K562 (cell line): ENCODE results near the gene TMEM123. TPM values are rescaled to one million over a fixed set of nuclear protein-coding genes. Genes with fewer than 3 reads are reported as not detected.
A peak's percentile ranks its signal among the peaks of the same experiment; 100 is the strongest.

ENCODE experiments used
- ATAC-seq: fragments of 200-7000 bp; cut with Tn5 transposase; 3 replicates; pipeline ENCODE4 v1.9.1; 2020; ENCODE audit warnings: moderate library complexity
- BruUV-seq: library from RNA; stranded (reverse); fragments of 400-500 nt; replicated peaks from 2 replicates; lab custom pipeline; 2021; lab: Mats Ljungman, UMichigan
- CTCF ChIA-PET: fragments of 300-600 bp; formaldehyde crosslinking; extraction: SDS; loops from one replicate; lab custom pipeline; 2021; ENCODE audit warnings: low intra/inter-chr PET ratio; lab: Yijun Ruan, JAX
- POLR2A ChIA-PET: fragments of 300-600, 350-650 bp; sonication (Branson Sonifier 250); formaldehyde crosslinking; extraction: SDS; loops from one replicate; lab custom pipeline; 2021; ENCODE audit warnings: antibody characterized with exemption, inconsistent platforms; lab: Yijun Ruan, JAX
- DNase-seq, 4 experiments: peaks; one replicate each; pipeline versions ENCODE4 v3.0.0 to v3.0.0-alpha.2; 2011 to 2018; ENCODE audit warnings: low spot score in 3 of 4, mixed read lengths in 3 of 4; ENCODE audit errors: extremely low read depth in 1 of 4
- FAIRE-seq: peaks from 2 replicates; lab custom pipeline; 2011; peaks lifted over from hg19 to GRCh38; lab: Jason Lieb, UNC
- H2AFZ ChIP-seq: 2 replicates; pipeline ENCODE4 v1.6.0; 2011; ENCODE audit warnings: low read depth, low read length, control low read depth, inconsistent platforms
- H3K27ac ChIP-seq: fragments of 200-600 bp; 3 replicates; pipeline ENCODE4 v1.8.0; 2011; ENCODE audit warnings: low read depth, mild to moderate bottlenecking, control low read depth, inconsistent platforms, low read length, moderate library complexity, mixed read lengths; ENCODE audit errors: extremely low read depth
- H3K27me3 ChIP-seq, 2 experiments: fragments of 300-600 bp in 1 of 2; 2 replicates in 1 of 2; 3 replicates in 1 of 2; pipeline versions ENCODE4 v1.6.0 to v1.8.0; 2011; ENCODE audit warnings: inconsistent platforms in 2 of 2, low read length in 2 of 2, mild to moderate bottlenecking in 1 of 2, mixed read lengths in 1 of 2, moderate library complexity in 1 of 2; ENCODE audit not compliant: control insufficient read depth in 2 of 2, insufficient read depth in 2 of 2
- H3K36me3 ChIP-seq: fragments of 300-600 bp; 3 replicates; pipeline ENCODE4 v1.8.0; 2011; ENCODE audit warnings: mild to moderate bottlenecking, low read length, inconsistent platforms; ENCODE audit not compliant: control insufficient read depth, insufficient read depth
- H3K4me1 ChIP-seq, 2 experiments: fragments of 200-600 bp in 1 of 2; replicated peaks in 1 of 2; 2 replicates in 1 of 2; 3 replicates in 1 of 2; pipeline versions ENCODE4 v1.5.1 to v1.8.0; 2011; ENCODE audit warnings: inconsistent platforms in 2 of 2, low read length in 2 of 2, mild to moderate bottlenecking in 1 of 2, mixed read lengths in 1 of 2, moderate library complexity in 1 of 2; ENCODE audit not compliant: control insufficient read depth in 2 of 2, insufficient read depth in 2 of 2
- H3K4me2 ChIP-seq: 2 replicates; pipeline ENCODE4 v1.6.1; 2011; ENCODE audit warnings: low read length, control low read depth, inconsistent platforms, mixed read lengths; ENCODE audit not compliant: insufficient read depth
- H3K4me3 ChIP-seq: fragments of 200-600 bp; sonication (generic), shearing (Covaris generic); 2 replicates; pipeline ENCODE4 v1.5.1; 2016; ENCODE audit warnings: control low read depth, inconsistent platforms
- H3K79me2 ChIP-seq: fragments of 200-600 bp; 3 replicates; pipeline ENCODE4 v1.8.0; 2011; ENCODE audit warnings: low read length, inconsistent platforms; ENCODE audit not compliant: control insufficient read depth, insufficient read depth
- H3K9ac ChIP-seq, 2 experiments: 2 replicates each; pipeline versions ENCODE4 v1.6.0 to v1.6.1; 2011; ENCODE audit warnings: low read depth in 2 of 2, low read length in 2 of 2, control low read depth in 1 of 2, inconsistent platforms in 1 of 2, mild to moderate bottlenecking in 1 of 2, mixed read lengths in 1 of 2; ENCODE audit not compliant: insufficient read depth in 1 of 2
- H3K9me1 ChIP-seq: one replicate; pipeline ENCODE4 v1.6.0; 2011; ENCODE audit warnings: inconsistent platforms, mild to moderate bottlenecking, low read length, moderate library complexity; ENCODE audit not compliant: control insufficient read depth, insufficient read depth
- H3K9me3 ChIP-seq: replicated peaks from 2 replicates; pipeline ENCODE4 v1.5.1; 2011; ENCODE audit warnings: low read depth, low read length, inconsistent platforms; ENCODE audit not compliant: control insufficient read depth, insufficient read depth
- H4K20me1 ChIP-seq: replicated peaks from 2 replicates; pipeline ENCODE4 v1.6.1; 2011; ENCODE audit warnings: low read length, inconsistent platforms, mixed read lengths; ENCODE audit not compliant: control insufficient read depth, insufficient read depth
- BMI1 ChIP-seq: fragments of 150-350 bp; IDR thresholded peaks from 2 replicates; pipeline ENCODE4 v1.6.1; 2014; ENCODE audit warnings: low read length
- CBFA2T3 ChIP-seq: fragments of 450-650 bp; IDR thresholded peaks from 2 replicates; pipeline ENCODE4 v1.6.1; 2017
- DDX20 ChIP-seq: fragments of 450-650 bp; IDR thresholded peaks from 2 replicates; pipeline ENCODE4 v1.6.1; 2016; ENCODE audit warnings: missing genetic modification characterization, low read depth, mild to moderate bottlenecking, missing compliant biosample characterization, moderate library complexity
- ETS2 ChIP-seq: IDR thresholded peaks from 2 replicates; pipeline ENCODE4 v1.6.1; 2016; ENCODE audit warnings: borderline replicate concordance, missing genetic modification characterization, mild to moderate bottlenecking, moderate library complexity, missing compliant biosample characterization; ENCODE audit not compliant: poor library complexity, severe bottlenecking
- FOXJ3 ChIP-seq: sonication (generic); formaldehyde crosslinking; IDR thresholded peaks from 2 replicates; pipeline ENCODE4 v1.4.0; 2020; ENCODE audit warnings: mild to moderate bottlenecking, missing genetic modification reagents
- JUND ChIP-seq, 2 experiments: IDR thresholded peaks; 2 replicates in 1 of 2; 3 replicates in 1 of 2; pipeline ENCODE4 v1.6.1; 2011; ENCODE audit warnings: borderline replicate concordance in 2 of 2, low read depth in 2 of 2, low read length in 2 of 2, improper control_type of control experiment in 1 of 2, missing biosample characterization in 1 of 2, missing genetic modification characterization in 1 of 2, missing genetic modification reagents in 1 of 2
- NCOR1 ChIP-seq: fragments of 450-650 bp; IDR thresholded peaks from 2 replicates; pipeline ENCODE4 v1.6.1; 2016; ENCODE audit warnings: mild to moderate bottlenecking, moderate library complexity
- POLR2A ChIP-seq: fragments of 450-650 bp; conservative IDR thresholded peaks from 2 replicates; pipeline ENCODE4 v1.6.1; 2016
- TFAP4 ChIP-seq: sonication (generic); formaldehyde crosslinking; IDR thresholded peaks from 2 replicates; pipeline ENCODE4 v1.8.0; 2022; ENCODE audit warnings: missing genetic modification reagents, mild to moderate bottlenecking, moderate library complexity, borderline replicate concordance
- WGBS: fragments of 100-300 bp; shearing (Covaris generic); methylation state at CpG from one replicate; pipeline ENCODE4 v1.1.6; 2016; ENCODE audit warnings: low coverage, mixed read lengths; ENCODE audit not compliant: insufficient coverage; ENCODE audit errors: missing lambda C conversion rate; 5-methylcytosine and 5-hydroxymethylcytosine counted together
- in situ Hi-C: fragments of 300-500 bp; cut with MboI; formaldehyde crosslinking; loops from 4 replicates; pipeline ENCODE4 v1.15.0; 2018; ENCODE audit warnings: inconsistent platforms, mixed read lengths
- intact Hi-C: fragments of 100-400 bp; cut with micrococcal nuclease; formaldehyde crosslinking; loops from 2 replicates; pipeline ENCODE4 v1.14.2; 2022
- polyA plus RNA-seq, 8 experiments: library from polyadenylated mRNA; depleted of rRNA in 4 of 8; stranded (reverse) in 5 of 8; unstranded in 3 of 8; fragments of >200 nt; fragmentation: Nextera tagmentation in 2 of 8; fragmentation: Illumina TruSeq in 1 of 8; extraction: Ambion mirVana in 2 of 8; extraction: Trizol in 1 of 8; gene quantifications; 2 replicates each; pipeline versions ENCODE4 v1.2.1 to v1.2.3, GENCODE V29; 2011 to 2014; ENCODE audit warnings: inconsistent platforms in 1 of 8, missing spikeins in 1 of 8
- total RNA-seq, 7 experiments: library from RNA; depleted of rRNA in 6 of 7; stranded (reverse); fragments of >200 nt in 6 of 7; fragmentation: Illumina TruSeq in 2 of 7; extraction: Trizol in 2 of 7; gene quantifications; 2 replicates each; pipeline versions ENCODE4 v1.2.1 to v1.2.3, GENCODE V29; 2011 to 2021; ENCODE audit warnings: low replicate concordance in 1 of 7
- TF ChIP-seq, protein P1 (sequence below): fragments of 450-650 bp; IDR thresholded peaks from 2 replicates; pipeline ENCODE4 v1.6.1; 2016
- TF ChIP-seq, protein P2 (sequence below): sonication (generic); IDR thresholded peaks from 2 replicates; pipeline ENCODE4 v1.6.1; 2016
- TF ChIP-seq, protein P3 (sequence below): fragments of 250-450 bp; sonication (Bioruptor Pico); IDR thresholded peaks from 2 replicates; pipeline ENCODE4 v1.8.0; 2022; ENCODE audit warnings: inconsistent platforms

The TMEM123 gene
- total and polyA plus RNA-seq, 9 of the 15 experiments (the other 6 are each of a cell fraction or from before 2014, with no cell fraction given): 19.8 to 344 (median 82.4) TPM

- Histone ChIP-seq H3K27ac (no peak overlapping the region), H3K27me3 (no peaks in the 10 kb centered on the region), H3K4me3 (no peak overlapping the region), H3K4me1 (peaks cover 0 to 2% of the 10 kb centered on the region in 2 experiments; a peak in 1 of 5 replicates), H3K36me3 (peaks cover 3% of the 10 kb centered on the region; the same call in 2 of the 3 replicates), H3K9me3 (no peaks in the 10 kb centered on the region), H2AFZ (no peak overlapping the region), H3K79me2 (peaks cover 38% of the 10 kb centered on the region), H3K9ac (no peak overlapping the region), H3K4me2 (no peak overlapping the region), H3K9me1 (no peaks in the 10 kb centered on the region), H4K20me1 (no peaks in the 10 kb centered on the region)
- no peak for FAIRE-seq
- ChIA-PET CTCF (no interaction called here), POLR2A (interaction anchor here (0.5 to 1.6 kb wide), 4 partner anchors 10 to 1557 kb away, joined by 3 to 5 read pairs (median 4); no protein-coding TSS in a partner anchor)
- BruUV-seq: no TSS peak
- intact Hi-C loops (no loop called here), in situ Hi-C loops (no loop called here)
- ATAC-seq: peak; percentile 44
- peak in 1 of 4 experiments; percentile 18 for DNase-seq
- 15% methylated on average over 2 of the region's 2 CpGs for WGBS
- no peak for TF ChIP-seq POLR2A
- peak; percentile 35; the same call in 1 of the 2 replicates for TF ChIP-seq CBFA2T3
- no peak for TF ChIP-seq TFAP4 (CRISPR knock-in tag)
- no peak for TF ChIP-seq DDX20 (tag)
- no peak for TF ChIP-seq NCOR1
- TF ChIP-seq, protein P1, sequence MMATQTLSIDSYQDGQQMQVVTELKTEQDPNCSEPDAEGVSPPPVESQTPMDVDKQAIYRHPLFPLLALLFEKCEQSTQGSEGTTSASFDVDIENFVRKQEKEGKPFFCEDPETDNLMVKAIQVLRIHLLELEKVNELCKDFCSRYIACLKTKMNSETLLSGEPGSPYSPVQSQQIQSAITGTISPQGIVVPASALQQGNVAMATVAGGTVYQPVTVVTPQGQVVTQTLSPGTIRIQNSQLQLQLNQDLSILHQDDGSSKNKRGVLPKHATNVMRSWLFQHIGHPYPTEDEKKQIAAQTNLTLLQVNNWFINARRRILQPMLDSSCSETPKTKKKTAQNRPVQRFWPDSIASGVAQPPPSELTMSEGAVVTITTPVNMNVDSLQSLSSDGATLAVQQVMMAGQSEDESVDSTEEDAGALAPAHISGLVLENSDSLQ: peak; percentile 36; the same call in 1 of the 2 replicates
- TF ChIP-seq, protein P2, sequence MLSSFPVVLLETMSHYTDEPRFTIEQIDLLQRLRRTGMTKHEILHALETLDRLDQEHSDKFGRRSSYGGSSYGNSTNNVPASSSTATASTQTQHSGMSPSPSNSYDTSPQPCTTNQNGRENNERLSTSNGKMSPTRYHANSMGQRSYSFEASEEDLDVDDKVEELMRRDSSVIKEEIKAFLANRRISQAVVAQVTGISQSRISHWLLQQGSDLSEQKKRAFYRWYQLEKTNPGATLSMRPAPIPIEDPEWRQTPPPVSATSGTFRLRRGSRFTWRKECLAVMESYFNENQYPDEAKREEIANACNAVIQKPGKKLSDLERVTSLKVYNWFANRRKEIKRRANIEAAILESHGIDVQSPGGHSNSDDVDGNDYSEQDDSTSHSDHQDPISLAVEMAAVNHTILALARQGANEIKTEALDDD: peak; percentile 25; the same call in 1 of the 2 replicates
- TF ChIP-seq, protein P3, sequence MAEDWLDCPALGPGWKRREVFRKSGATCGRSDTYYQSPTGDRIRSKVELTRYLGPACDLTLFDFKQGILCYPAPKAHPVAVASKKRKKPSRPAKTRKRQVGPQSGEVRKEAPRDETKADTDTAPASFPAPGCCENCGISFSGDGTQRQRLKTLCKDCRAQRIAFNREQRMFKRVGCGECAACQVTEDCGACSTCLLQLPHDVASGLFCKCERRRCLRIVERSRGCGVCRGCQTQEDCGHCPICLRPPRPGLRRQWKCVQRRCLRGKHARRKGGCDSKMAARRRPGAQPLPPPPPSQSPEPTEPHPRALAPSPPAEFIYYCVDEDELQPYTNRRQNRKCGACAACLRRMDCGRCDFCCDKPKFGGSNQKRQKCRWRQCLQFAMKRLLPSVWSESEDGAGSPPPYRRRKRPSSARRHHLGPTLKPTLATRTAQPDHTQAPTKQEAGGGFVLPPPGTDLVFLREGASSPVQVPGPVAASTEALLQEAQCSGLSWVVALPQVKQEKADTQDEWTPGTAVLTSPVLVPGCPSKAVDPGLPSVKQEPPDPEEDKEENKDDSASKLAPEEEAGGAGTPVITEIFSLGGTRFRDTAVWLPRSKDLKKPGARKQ: no peak
- TF ChIP-seq FOXJ3 (CRISPR knock-in tag): no peak
- no peak for TF ChIP-seq JUND (IDR thresholded peaks at IDR 0.05; ENCODE audit: borderline replicate concordance, low read depth, low read length)
- TF ChIP-seq JUND (tag; IDR thresholded peaks at IDR 0.05; ENCODE audit: borderline replicate concordance, low read depth, low read length): no peak
- no peak for TF ChIP-seq ETS2 (tag)
- TF ChIP-seq BMI1: no peak
- TF ChIP-seq, all 486 proteins: peak for 3
Measured at GRCh38 chr11:102420547-102420946, 32.0 kb downstream of the TMEM123 start.
